Esophagus muscularis mucosa (tissue), 3 donors: Measurements from ENCODE around the gene ASMTL.

Experiments used
- CTCF ChIP-seq, 3 experiments: fragments of 200-600 bp in 2 of 3; fragments of 450-650 bp in 1 of 3; sonication (generic) in 2 of 3; IDR thresholded peaks; one replicate each; pipeline ENCODE4 v1.5.1; 2017 to 2019; ENCODE audit warnings: antibody characterized with exemption in 3 of 3, mild to moderate bottlenecking in 2 of 3, moderate library complexity in 1 of 3
- POLR2AphosphoS5 ChIP-seq, 2 donors: sonication (generic); formaldehyde crosslinking; IDR thresholded peaks; one replicate each; pipeline ENCODE4 v1.6.1; 2017; ENCODE audit warnings: antibody characterized with exemption in 2 of 2

- TF ChIP-seq CTCF (IDR thresholded peaks at IDR 0.05) (no peak), POLR2AphosphoS5 (IDR thresholded peaks at IDR 0.05) (no peak)
Measured at GRCh38 chrX:1423215-1423614, 29.5 kb downstream of the ASMTL start.
